GM12872 (cell line): ENCODE data around the gene RRBP1.

Experiments
- TF ChIP-seq, protein P1 (sequence below): IDR thresholded peaks from 3 replicates; pipeline ENCODE4 v1.5.1; 2011; ENCODE audit warnings: low read depth, mild to moderate bottlenecking, low read length, moderate library complexity; ENCODE audit not compliant: insufficient read depth

Gene RRBP1

GRCh38 chr20:17571153-17571527, 110.9 kb downstream of the RRBP1 start:
- TF ChIP-seq, protein P1, sequence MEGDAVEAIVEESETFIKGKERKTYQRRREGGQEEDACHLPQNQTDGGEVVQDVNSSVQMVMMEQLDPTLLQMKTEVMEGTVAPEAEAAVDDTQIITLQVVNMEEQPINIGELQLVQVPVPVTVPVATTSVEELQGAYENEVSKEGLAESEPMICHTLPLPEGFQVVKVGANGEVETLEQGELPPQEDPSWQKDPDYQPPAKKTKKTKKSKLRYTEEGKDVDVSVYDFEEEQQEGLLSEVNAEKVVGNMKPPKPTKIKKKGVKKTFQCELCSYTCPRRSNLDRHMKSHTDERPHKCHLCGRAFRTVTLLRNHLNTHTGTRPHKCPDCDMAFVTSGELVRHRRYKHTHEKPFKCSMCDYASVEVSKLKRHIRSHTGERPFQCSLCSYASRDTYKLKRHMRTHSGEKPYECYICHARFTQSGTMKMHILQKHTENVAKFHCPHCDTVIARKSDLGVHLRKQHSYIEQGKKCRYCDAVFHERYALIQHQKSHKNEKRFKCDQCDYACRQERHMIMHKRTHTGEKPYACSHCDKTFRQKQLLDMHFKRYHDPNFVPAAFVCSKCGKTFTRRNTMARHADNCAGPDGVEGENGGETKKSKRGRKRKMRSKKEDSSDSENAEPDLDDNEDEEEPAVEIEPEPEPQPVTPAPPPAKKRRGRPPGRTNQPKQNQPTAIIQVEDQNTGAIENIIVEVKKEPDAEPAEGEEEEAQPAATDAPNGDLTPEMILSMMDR, result no peak

DNA sequence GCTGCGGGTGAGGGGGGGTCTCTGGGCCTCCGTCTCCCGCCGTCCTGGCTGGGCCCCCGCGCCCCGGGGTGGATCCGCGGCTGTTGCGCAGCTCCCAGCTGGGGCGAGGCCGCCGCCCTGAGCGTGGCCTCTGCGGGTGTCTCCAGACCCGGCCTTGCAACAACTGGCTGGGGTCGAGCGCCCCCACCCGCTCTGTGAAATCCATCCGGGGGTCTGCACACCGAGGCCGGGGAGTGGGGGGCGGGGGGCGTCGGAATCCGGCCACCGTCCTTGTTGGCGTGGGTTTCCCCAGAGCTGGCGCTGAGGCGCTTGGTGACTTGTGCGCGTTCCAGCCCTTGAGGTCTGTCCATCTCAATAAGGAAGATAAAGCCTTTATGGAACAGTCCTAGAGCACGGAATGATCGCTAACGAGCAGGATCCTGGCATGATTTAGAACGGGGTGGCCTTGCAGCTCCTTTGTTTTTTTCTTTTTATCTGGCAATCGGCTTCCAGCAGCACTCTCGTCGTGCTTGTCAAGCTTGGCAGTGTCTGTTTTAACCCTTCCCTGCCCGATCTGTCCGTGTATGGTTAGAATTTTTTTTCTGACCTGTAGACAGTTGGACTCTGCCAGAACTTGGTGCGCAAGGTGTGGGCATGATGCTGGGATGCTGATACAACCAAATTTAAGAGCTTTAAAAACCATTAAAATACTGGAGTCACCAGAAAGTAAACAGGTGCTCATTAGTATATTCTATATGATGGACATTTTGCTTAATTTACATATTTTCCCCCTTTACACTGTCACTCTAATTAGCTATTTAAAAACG, 111.5 kb downstream of the RRBP1 start:
- TF ChIP-seq, protein P1, result no peak

DNA sequence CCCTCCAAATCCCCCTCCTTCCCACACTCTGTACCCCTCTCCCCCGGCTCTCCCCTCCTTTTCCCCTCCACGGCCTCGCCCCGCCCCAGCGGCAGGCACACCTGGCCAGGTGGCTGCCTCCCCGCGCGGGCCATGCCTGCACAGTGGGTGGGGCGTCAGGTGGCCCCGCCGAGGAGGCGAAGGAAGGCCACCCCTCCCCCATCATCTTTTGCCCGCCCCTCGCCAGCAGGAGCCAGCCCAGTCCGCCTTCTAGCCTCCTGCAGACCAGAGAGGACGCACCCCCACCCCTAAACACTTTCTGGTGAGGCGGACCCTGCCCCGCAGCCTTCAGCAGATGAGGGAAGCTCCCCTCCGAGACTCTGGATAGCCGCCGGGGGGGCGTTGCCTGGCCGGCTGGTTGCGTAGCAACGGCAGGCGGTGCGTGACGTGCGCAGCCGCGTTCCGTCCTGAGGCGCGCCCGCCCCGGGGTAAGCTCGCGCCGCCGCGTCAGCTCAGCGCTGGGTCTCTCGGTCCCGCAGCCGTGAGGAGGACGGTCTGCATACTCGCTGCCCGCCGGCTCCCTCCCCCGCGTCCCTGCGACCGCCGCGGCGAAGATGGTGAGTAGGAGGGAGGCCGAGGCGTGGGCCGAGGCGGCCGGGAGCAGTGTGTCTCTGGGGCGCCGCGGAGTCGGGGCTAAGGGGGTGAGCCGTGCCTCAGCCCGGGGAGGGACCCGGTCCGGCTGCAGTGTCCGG, 112.3 kb downstream of the RRBP1 start, which contains the start of gene DSTN:
DSTN (plus strand) TSS at position 460 of the 731 bp plus-strand sequence; CDS start at position 594, 134 bp downstream.
- TF ChIP-seq, protein P1, result no peak

DNA sequence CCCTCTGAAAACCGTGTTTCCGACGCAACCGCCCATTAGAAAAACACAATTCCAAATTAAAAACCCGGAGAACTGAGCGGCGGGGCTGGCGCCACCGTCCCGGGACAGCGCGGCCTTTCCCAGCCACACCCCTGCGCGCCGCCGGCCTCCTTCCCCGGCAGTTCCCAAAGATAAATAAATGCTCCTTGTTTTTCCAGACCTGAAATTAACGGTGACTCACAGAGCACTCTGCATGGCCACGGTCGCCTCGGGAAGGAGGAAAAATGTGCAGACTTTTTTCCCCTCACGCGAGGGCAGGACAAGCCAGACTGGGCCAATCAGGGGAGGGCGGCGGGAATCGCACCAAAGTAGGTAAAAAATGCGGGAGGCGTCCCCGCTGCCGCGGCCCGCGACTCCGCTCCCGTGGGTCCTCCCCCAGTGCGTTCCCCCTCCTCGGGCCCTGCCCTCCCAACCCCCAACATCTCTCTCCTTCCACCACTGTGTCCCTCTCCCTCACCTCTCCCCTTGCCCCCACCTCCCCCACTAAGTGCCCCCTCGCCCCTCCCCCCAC, 113.0 kb downstream of the RRBP1 start:
- TF ChIP-seq, protein P1, result no peak

- TF ChIP-seq, protein P1, result no peak
Observed at GRCh38 chr20:17568045-17568788, 113.8 kb downstream of the RRBP1 start.

DNA sequence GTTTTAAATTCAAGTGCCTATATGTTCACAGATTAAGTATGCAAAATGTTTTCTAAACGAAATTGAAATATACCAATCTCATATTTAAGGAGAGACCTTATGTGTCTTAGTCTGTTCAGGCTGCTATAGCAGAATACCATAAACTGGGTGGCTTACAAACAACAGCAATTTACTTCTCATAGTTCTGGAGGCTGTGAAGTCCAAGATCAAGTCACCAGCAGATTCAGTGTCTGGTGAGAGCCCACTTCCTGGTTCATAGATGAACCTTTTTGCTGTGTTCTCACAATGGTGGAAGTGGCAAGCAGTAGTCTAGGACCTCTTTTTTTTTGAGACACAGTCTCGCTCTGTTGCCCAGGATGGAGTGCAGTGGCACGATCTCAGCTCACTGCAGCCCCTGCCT, 115.7 kb downstream of the RRBP1 start:
- TF ChIP-seq, protein P1, result no peak
